Measurements from ENCODE around the gene MCM7.

MCM7 gene

DNA sequence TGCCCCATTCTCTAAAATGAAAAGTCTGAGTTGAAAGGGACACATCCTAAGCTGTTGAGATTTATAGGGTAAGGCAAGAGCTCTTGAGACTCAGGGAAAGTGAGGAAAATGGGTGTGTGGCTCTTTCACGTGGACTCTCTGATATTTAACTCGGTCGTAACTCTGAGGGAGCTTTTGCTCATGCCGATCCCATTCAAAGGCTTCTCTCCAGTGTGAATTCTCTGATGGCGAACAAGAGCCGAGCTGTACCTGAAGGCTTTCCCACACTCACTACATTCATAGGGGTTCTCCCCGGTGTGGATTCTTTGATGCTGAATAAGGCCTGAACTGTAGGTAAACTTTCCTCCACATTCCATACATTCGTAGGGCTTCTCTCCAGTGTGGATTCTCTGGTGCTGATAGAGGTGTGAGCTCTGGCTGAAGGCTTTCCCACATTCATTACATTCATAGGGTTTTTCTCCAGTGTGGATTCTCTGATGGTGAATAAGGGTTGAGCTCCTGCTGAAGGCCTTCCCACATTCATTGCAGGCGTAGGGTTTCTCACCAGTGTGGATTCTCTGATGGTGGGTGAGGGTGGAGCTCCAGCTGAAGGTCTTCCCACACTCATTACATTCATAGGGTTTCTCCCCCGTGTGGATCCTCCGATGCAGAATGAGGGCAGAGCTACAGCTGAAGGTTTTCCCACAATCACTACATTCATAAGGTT, 30.0 kb downstream of the MCM7 start:
- no peak overlapping the region for H3K4me3 ChIP-seq (ENCODE audit: low read depth, low read length)
- H3K36me3 ChIP-seq (replicated peaks), result peaks cover 78% of the 10 kb centered on the region
- no peak overlapping the region for H3K27ac ChIP-seq
- H3K27me3 ChIP-seq (replicated peaks), result no peaks in the 10 kb centered on the region
- no peak for DNase-seq
- TF ChIP-seq, protein P1, sequence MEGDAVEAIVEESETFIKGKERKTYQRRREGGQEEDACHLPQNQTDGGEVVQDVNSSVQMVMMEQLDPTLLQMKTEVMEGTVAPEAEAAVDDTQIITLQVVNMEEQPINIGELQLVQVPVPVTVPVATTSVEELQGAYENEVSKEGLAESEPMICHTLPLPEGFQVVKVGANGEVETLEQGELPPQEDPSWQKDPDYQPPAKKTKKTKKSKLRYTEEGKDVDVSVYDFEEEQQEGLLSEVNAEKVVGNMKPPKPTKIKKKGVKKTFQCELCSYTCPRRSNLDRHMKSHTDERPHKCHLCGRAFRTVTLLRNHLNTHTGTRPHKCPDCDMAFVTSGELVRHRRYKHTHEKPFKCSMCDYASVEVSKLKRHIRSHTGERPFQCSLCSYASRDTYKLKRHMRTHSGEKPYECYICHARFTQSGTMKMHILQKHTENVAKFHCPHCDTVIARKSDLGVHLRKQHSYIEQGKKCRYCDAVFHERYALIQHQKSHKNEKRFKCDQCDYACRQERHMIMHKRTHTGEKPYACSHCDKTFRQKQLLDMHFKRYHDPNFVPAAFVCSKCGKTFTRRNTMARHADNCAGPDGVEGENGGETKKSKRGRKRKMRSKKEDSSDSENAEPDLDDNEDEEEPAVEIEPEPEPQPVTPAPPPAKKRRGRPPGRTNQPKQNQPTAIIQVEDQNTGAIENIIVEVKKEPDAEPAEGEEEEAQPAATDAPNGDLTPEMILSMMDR (IDR thresholded peaks at IDR 0.05; ENCODE audit: low read depth, low read length, missing control alignments), result no peak
- in situ Hi-C loops (cut with HindIII; ENCODE audit: low pct_ligation_motif_present, low sequenced_read_pairs), result no loop called here

DNA sequence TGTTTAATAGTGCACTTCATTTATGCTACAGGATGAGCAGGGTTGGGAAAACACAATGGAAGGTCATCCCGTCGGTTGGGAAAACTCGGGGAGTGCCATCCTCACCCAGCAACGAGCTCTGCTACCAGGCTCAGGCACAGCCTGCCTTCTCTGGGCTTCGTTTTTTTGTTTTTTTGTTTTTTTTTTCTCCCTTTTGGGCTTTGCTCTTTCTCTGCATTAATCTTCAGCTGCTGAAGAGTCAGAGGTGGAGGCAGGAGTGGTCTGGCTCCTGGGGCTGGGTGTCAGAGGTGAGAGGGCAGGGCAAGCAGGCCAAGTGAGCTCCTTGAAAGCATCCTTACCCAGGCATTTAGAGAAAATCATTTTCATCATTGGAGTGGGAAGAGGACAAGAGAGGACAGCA, 31.2 kb downstream of the MCM7 start:
- no peak overlapping the region for H3K4me3 ChIP-seq (ENCODE audit: low read depth, low read length)
- in situ Hi-C loops (cut with HindIII; ENCODE audit: low pct_ligation_motif_present, low sequenced_read_pairs), result no loop called here
- H3K36me3 ChIP-seq (replicated peaks), result peaks cover 71% of the 10 kb centered on the region
- no peak for DNase-seq
- H3K27me3 ChIP-seq (replicated peaks), result no peaks in the 10 kb centered on the region
- no peak overlapping the region for H3K27ac ChIP-seq
- TF ChIP-seq, protein P1 (IDR thresholded peaks at IDR 0.05; ENCODE audit: low read depth, low read length, missing control alignments), result no peak

DNA sequence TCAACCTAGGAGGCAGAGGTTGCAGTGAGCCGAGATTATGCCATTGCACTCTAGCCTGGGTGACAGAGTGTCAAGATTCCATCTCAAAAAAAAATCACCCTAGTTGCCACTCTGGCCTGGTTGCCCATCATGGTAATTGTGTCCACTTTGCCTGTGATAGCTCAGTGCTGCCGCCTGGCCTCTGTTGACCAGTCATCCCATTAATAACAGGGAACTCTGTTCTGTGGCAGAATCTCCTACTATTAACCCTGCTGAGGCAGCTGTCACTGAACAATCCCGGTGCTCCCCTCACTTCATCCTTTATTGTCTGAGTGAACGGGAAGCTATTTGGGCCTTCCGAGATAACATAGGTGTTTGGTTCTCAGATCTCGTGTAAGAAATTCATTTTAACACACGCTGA, 34.2 kb downstream of the MCM7 start:
- TF ChIP-seq, protein P1 (IDR thresholded peaks at IDR 0.05; ENCODE audit: low read depth, low read length, missing control alignments), result no peak
- Histone ChIP-seq H3K4me3 (ENCODE audit: low read depth, low read length) (no peak overlapping the region), H3K27ac (no peak overlapping the region), H3K27me3 (replicated peaks) (no peaks in the 10 kb centered on the region), H3K36me3 (replicated peaks) (peaks cover 57% of the 10 kb centered on the region)
- no peak for DNase-seq
- in situ Hi-C loops (cut with HindIII; ENCODE audit: low pct_ligation_motif_present, low sequenced_read_pairs), result no loop called here

DNA sequence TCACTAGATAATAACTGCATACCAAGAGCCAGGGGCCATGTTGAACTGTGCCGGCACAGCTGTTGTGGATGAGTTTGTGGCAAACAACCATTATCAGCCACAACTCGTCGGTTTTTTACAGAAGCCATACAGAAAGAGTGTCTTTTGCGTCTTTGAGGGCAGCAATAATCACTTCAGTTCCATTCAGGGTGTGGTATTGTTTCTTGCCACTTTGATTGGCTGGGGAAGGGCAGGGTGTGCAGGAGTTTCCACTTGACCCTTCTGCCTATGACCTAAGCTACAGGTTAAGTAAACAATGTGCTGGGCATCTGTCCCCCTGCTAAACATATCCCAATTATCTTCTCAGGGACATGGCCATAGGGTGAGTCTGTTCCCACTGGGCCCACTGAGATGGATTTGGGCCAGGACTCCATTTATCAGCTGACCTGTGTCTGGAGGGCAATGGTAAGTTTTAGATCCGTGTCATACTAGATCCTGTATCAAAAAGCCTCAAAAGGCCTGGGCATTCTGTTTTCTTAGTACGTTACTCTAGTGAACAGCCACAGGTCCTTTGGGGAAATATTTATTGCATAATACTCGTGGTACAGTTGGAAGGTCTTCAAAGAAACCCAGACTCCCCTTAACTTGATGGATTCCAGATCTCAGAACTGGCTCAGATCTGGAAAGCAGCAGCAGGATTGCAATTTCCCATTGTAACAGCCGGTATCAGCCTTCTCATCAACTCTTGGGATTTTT, 35.6 kb downstream of the MCM7 start:
- no peak for DNase-seq
- Histone ChIP-seq H3K27me3 (replicated peaks) (no peaks in the 10 kb centered on the region), H3K36me3 (replicated peaks) (peaks cover 46% of the 10 kb centered on the region), H3K27ac (no peak overlapping the region), H3K4me3 (ENCODE audit: low read depth, low read length) (no peak overlapping the region)
- TF ChIP-seq, protein P1 (IDR thresholded peaks at IDR 0.05; ENCODE audit: low read depth, low read length, missing control alignments), result no peak
- in situ Hi-C loops (cut with HindIII; ENCODE audit: low pct_ligation_motif_present, low sequenced_read_pairs), result no loop called here

DNA sequence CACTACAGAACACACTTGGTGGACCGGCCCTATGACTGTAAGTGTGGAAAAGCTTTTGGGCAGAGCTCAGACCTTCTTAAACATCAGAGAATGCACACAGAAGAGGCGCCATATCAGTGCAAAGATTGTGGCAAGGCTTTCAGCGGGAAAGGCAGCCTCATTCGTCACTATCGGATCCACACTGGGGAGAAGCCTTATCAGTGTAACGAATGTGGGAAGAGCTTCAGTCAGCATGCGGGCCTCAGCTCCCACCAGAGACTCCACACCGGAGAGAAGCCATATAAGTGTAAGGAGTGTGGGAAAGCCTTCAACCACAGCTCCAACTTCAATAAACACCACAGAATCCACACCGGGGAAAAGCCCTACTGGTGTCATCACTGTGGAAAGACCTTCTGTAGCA, 37.0 kb downstream of the MCM7 start:
- no peak overlapping the region for H3K4me3 ChIP-seq (ENCODE audit: low read depth, low read length)
- peaks cover 39% of the 10 kb centered on the region for H3K36me3 ChIP-seq (replicated peaks)
- no peaks in the 10 kb centered on the region for H3K27me3 ChIP-seq (replicated peaks)
- TF ChIP-seq, protein P1 (IDR thresholded peaks at IDR 0.05; ENCODE audit: low read depth, low read length, missing control alignments), result no peak
- in situ Hi-C loops (cut with HindIII; ENCODE audit: low pct_ligation_motif_present, low sequenced_read_pairs), result no loop called here
- DNase-seq, result no peak
- no peak overlapping the region for H3K27ac ChIP-seq

Measured in brain microvascular endothelial cell (primary cell).